Measurements from ENCODE around the gene MMEL1.

- TF ChIP-seq CTCF (conservative IDR thresholded peaks at IDR 0.05; ENCODE audit: low read depth, low read length), result no peak
- TF ChIP-seq EZH2phosphoT487 (IDR thresholded peaks at IDR 0.05; ENCODE audit: borderline replicate concordance, low read length), result no peak
- no peak for TF ChIP-seq EZH2 (IDR thresholded peaks at IDR 0.05; ENCODE audit: low read length, unreplicated experiment)
Measured at GRCh38 chr1:2617971-2618470, 14.8 kb downstream of the MMEL1 start.
